ENCODE measurements around the gene WHRN. TPM values are rescaled to one million over a fixed set of nuclear protein-coding genes. Genes with fewer than 3 reads are reported as not detected.

Gene WHRN
- total RNA-seq, 2 experiments from 2014 or later: 1.9 to 2.1 TPM

- no peaks in the 10 kb centered on the region for H3K9me3 Mint-ChIP-seq
- no peaks in the 10 kb centered on the region for H3K4me1 Mint-ChIP-seq (ENCODE audit: low read depth)
- no peaks in the 10 kb centered on the region for H3K36me3 Mint-ChIP-seq (ENCODE audit: low read depth)
- H3K27ac Mint-ChIP-seq: no peak overlapping the region
- CTCF ChIA-PET: interaction anchor here (0.6 to 0.7 kb wide), 3 partner anchors 10 to 121 kb away, joined by 3 to 4 read pairs (median 3); no protein-coding TSS in a partner anchor
- DNase-seq: no peak
- H3K27me3 Mint-ChIP-seq (ENCODE audit: low read depth): peaks cover 5% of the 10 kb centered on the region
- H3K4me3 Mint-ChIP-seq: no peak overlapping the region
- intact Hi-C loops (cut with micrococcal nuclease): no loop called here
Measured at GRCh38 chr9:114526807-114527206, 21.5 kb upstream of the WHRN start.

GRCh38 chr9:114525513-114525912, 20.2 kb upstream of the WHRN start:
- CTCF ChIA-PET: no interaction called here
- DNase-seq: no peak
- intact Hi-C loops (cut with micrococcal nuclease): no loop called here
- H3K36me3 Mint-ChIP-seq (ENCODE audit: low read depth): no peaks in the 10 kb centered on the region
- H3K27me3 Mint-ChIP-seq (ENCODE audit: low read depth): peaks cover 5% of the 10 kb centered on the region
- no peak overlapping the region for H3K4me3 Mint-ChIP-seq
- H3K27ac Mint-ChIP-seq: no peak overlapping the region
- H3K9me3 Mint-ChIP-seq: no peaks in the 10 kb centered on the region
- no peaks in the 10 kb centered on the region for H3K4me1 Mint-ChIP-seq (ENCODE audit: low read depth)

DNA sequence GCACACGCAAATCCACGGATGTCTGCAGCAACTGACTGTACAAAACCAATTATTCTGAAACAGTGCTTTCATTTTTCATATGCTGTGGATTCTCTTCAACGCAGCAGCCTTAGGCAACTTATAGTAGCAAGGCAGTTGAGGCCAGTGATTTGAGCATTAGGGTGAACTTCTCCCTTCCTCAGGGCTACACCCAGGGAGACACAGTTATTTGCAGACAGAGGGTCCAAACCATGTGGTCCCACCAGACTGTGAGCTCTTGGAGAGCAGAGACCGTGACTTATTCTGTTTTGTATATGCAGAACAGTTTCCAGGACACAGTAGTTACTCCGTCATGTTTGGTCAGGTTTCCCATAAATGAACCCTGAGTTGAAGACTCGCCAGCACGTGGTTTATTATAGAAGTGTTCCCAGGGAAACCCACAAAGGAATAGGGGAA, 19.0 kb upstream of the WHRN start:
- Mint-ChIP-seq H3K4me3 (no peak overlapping the region), H3K36me3 (ENCODE audit: low read depth) (no peaks in the 10 kb centered on the region), H3K27ac (no peak overlapping the region), H3K27me3 (ENCODE audit: low read depth) (peaks cover 5% of the 10 kb centered on the region), H3K4me1 (ENCODE audit: low read depth) (no peaks in the 10 kb centered on the region), H3K9me3 (no peaks in the 10 kb centered on the region)
- CTCF ChIA-PET: no interaction called here
- DNase-seq: no peak
- intact Hi-C loops (cut with micrococcal nuclease): no loop called here

DNA sequence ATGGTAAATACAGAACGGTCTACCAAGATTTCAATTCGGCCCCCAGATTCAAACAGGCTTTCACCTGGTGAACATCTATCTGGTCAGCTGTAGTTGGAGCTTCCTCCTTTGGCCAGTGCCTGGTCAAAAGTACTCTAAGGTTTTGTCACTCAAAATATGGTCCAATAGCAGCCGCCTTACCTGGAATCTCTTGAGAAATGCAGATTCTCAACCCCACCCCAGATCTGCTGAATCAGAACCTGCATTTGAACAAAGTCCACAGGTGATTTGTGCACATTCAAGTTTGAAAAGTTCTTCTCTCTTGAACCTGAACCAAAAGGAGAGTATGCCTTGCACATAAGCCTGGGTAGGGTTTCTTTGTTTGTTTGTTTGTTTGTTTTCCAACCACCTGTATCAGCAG, 17.6 kb upstream of the WHRN start:
- Mint-ChIP-seq H3K27ac (no peak overlapping the region), H3K4me1 (ENCODE audit: low read depth) (no peaks in the 10 kb centered on the region), H3K4me3 (no peak overlapping the region), H3K36me3 (ENCODE audit: low read depth) (no peaks in the 10 kb centered on the region), H3K9me3 (no peaks in the 10 kb centered on the region), H3K27me3 (ENCODE audit: low read depth) (peaks cover 5% of the 10 kb centered on the region)
- CTCF ChIA-PET: no interaction called here
- intact Hi-C loops (cut with micrococcal nuclease): no loop called here
- DNase-seq: no peak

DNA sequence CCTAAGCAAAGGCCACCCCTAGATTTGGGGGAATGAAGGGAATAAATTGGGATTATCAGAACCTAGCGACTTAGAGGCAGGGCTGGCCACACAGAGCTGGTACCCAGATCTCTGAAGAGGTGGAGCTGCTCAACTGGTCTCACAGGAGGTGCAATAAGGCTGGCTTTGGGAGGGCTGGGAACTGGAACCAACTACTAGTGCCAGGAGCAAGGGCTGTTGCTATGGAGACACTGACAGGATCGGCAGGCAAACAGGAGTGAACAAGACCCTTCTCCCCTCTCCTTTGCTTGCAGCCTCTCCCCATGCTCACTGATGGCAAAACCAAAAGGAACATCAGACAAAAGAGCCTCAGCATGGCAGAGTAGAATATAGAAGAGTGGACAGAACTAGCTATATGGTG, 17.0 kb upstream of the WHRN start:
- Mint-ChIP-seq H3K9me3 (no peaks in the 10 kb centered on the region), H3K4me1 (ENCODE audit: low read depth) (no peaks in the 10 kb centered on the region), H3K4me3 (no peak overlapping the region), H3K27ac (no peak overlapping the region), H3K27me3 (ENCODE audit: low read depth) (peaks cover 5% of the 10 kb centered on the region), H3K36me3 (ENCODE audit: low read depth) (no peaks in the 10 kb centered on the region)
- DNase-seq: no peak
- CTCF ChIA-PET: no interaction called here
- intact Hi-C loops (cut with micrococcal nuclease): no loop called here

DNA sequence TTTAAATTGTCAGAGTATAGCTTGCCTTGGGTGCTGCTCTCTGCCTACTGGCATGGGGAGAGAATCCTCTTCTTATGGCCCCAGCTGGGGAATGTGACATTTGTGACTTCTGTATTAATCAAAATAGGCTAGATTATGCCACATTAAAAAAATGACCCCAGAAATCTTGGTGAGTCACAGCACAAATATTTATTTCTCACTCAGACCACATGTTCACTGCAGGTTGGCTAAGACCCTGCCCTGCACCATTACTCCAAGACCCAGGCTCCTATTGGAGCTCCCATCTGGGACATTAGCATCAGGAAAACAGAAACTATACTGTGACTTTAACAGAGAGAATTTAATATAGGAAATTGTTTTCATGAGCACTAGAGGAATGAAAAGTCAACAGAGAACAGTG, 16.6 kb upstream of the WHRN start:
- no peaks in the 10 kb centered on the region for H3K36me3 Mint-ChIP-seq (ENCODE audit: low read depth)
- no peaks in the 10 kb centered on the region for H3K4me1 Mint-ChIP-seq (ENCODE audit: low read depth)
- CTCF ChIA-PET: interaction anchor here (1.2 kb wide), 1 partner anchor 14 kb away, joined by 7 read pairs; no protein-coding TSS in a partner anchor
- H3K4me3 Mint-ChIP-seq: no peak overlapping the region
- DNase-seq: no peak
- no peaks in the 10 kb centered on the region for H3K9me3 Mint-ChIP-seq
- no peak overlapping the region for H3K27ac Mint-ChIP-seq
- peaks cover 7% of the 10 kb centered on the region for H3K27me3 Mint-ChIP-seq (ENCODE audit: low read depth)
- intact Hi-C loops (cut with micrococcal nuclease): no loop called here

GRCh38 chr9:114518599-114519022, 13.3 kb upstream of the WHRN start:
- no peaks in the 10 kb centered on the region for H3K36me3 Mint-ChIP-seq (ENCODE audit: low read depth)
- H3K9me3 Mint-ChIP-seq: no peaks in the 10 kb centered on the region
- intact Hi-C loops (cut with micrococcal nuclease): no loop called here
- no peak overlapping the region for H3K4me3 Mint-ChIP-seq
- H3K27me3 Mint-ChIP-seq (ENCODE audit: low read depth): peaks cover 5% of the 10 kb centered on the region
- H3K27ac Mint-ChIP-seq: no peak overlapping the region
- DNase-seq: no peak
- CTCF ChIA-PET: interaction anchor here (1.2 to 1.6 kb wide), 3 partner anchors 9 to 135 kb away, joined by 3 to 7 read pairs (median 4); no protein-coding TSS in a partner anchor
- H3K4me1 Mint-ChIP-seq (ENCODE audit: low read depth): no peaks in the 10 kb centered on the region

- Mint-ChIP-seq H3K27ac (no peak overlapping the region), H3K36me3 (ENCODE audit: low read depth) (no peaks in the 10 kb centered on the region)
- CTCF ChIA-PET: interaction anchor here (1.3 to 1.6 kb wide), 2 partner anchors 20 to 136 kb away, joined by 4 to 7 read pairs; no protein-coding TSS in a partner anchor
Measured at GRCh38 chr9:114518120-114518519, 12.8 kb upstream of the WHRN start.

DNA sequence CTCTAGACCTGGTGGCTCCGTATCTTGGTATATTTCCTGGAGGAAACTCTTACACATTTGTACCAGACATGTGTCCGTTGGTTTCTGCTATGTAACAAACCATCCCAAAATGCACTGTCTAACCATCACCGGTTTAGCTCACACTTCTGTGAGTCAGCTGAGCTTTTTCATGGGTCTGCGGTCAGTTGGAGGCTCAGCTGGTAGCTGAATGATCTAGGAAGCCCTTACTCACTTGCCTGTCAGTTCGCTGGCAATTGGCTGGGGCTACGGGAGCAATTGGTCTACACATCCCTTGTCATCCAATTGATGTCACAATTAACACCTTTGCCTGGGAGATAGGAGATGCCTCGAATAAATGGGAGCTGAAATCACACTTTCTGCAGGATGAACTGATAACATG, 11.6 kb upstream of the WHRN start:
- CTCF ChIA-PET: interaction anchor here (0.9 to 1.4 kb wide), 2 partner anchors 9 to 10 kb away, joined by 3 to 5 read pairs; no protein-coding TSS in a partner anchor
- intact Hi-C loops (cut with micrococcal nuclease): no loop called here
- peak; percentile 8 for DNase-seq
- Mint-ChIP-seq H3K4me3 (no peak overlapping the region), H3K4me1 (ENCODE audit: low read depth) (peaks cover 5% of the 10 kb centered on the region), H3K36me3 (ENCODE audit: low read depth) (no peaks in the 10 kb centered on the region), H3K9me3 (no peaks in the 10 kb centered on the region), H3K27ac (no peak overlapping the region), H3K27me3 (ENCODE audit: low read depth) (peaks cover 6% of the 10 kb centered on the region)

More at GRCh38 chr9:114518120-114518519, 12.8 kb upstream of the WHRN start:
- DNase-seq: no peak
- peaks cover 5% of the 10 kb centered on the region for H3K27me3 Mint-ChIP-seq (ENCODE audit: low read depth)
- no peaks in the 10 kb centered on the region for H3K9me3 Mint-ChIP-seq
- peaks cover 3% of the 10 kb centered on the region for H3K4me1 Mint-ChIP-seq (ENCODE audit: low read depth)
- H3K4me3 Mint-ChIP-seq: no peak overlapping the region
- intact Hi-C loops (cut with micrococcal nuclease): no loop called here

- DNase-seq: no peak
- H3K4me1 Mint-ChIP-seq (ENCODE audit: low read depth): peaks cover 5% of the 10 kb centered on the region
- H3K4me3 Mint-ChIP-seq: no peak overlapping the region
- no peaks in the 10 kb centered on the region for H3K36me3 Mint-ChIP-seq (ENCODE audit: low read depth)
- intact Hi-C loops (cut with micrococcal nuclease): no loop called here
- peaks cover 11% of the 10 kb centered on the region for H3K27me3 Mint-ChIP-seq (ENCODE audit: low read depth)
- H3K27ac Mint-ChIP-seq: no peak overlapping the region
- CTCF ChIA-PET: no interaction called here
- no peaks in the 10 kb centered on the region for H3K9me3 Mint-ChIP-seq
Measured at GRCh38 chr9:114515528-114515927, 10.3 kb upstream of the WHRN start.

DNA sequence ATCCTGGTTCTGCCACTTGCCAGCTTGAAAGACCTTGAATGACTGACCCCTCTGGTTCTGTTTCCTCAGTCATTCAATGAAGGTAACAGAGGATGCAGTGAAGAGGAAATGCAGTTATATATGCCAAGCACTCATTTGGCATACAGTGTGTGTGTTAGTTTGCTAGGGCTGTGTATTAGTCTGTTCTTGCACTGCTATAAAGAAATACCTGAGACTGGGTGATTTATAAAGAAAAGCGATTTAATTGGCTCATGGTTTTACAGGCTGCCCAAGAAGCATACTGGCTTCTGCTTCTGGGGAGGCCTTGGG, 8.6 kb upstream of the WHRN start:
- DNase-seq: no peak
- CTCF ChIA-PET: interaction anchor here (0.6 kb wide), 1 partner anchor 366 kb away, joined by 3 read pairs; no protein-coding TSS in a partner anchor
- no peak overlapping the region for H3K27ac Mint-ChIP-seq
- intact Hi-C loops (cut with micrococcal nuclease): no loop called here
- no peaks in the 10 kb centered on the region for H3K9me3 Mint-ChIP-seq
- H3K4me3 Mint-ChIP-seq: no peak overlapping the region
- H3K27me3 Mint-ChIP-seq (ENCODE audit: low read depth): peaks cover 14% of the 10 kb centered on the region
- H3K36me3 Mint-ChIP-seq (ENCODE audit: low read depth): no peaks in the 10 kb centered on the region
- H3K4me1 Mint-ChIP-seq (ENCODE audit: low read depth): peaks cover 5% of the 10 kb centered on the region

- Mint-ChIP-seq H3K27ac (no peak overlapping the region), H3K27me3 (ENCODE audit: low read depth) (peaks cover 15% of the 10 kb centered on the region), H3K9me3 (no peaks in the 10 kb centered on the region), H3K4me3 (no peak overlapping the region), H3K4me1 (ENCODE audit: low read depth) (peaks cover 5% of the 10 kb centered on the region), H3K36me3 (ENCODE audit: low read depth) (no peaks in the 10 kb centered on the region)
- CTCF ChIA-PET: interaction anchor here (0.6 to 1.9 kb wide), 2 partner anchors 140 to 365 kb away, joined by 3 to 5 read pairs; no protein-coding TSS in a partner anchor
- no peak for DNase-seq
- intact Hi-C loops (cut with micrococcal nuclease): no loop called here
Measured at GRCh38 chr9:114513055-114513958, 8.0 kb upstream of the WHRN start.

All from activated naive CD4-positive, alpha-beta T cell treated with anti-CD3 and anti-CD28 coated beads for 36 hours (primary cell).